Hepatocyte (in vitro differentiated cells): ENCODE measurements around the gene FBXW2. TPM values are rescaled to one million over a fixed set of nuclear protein-coding genes. Genes with fewer than 3 reads are reported as not detected.

ENCODE experiments used
- DNase-seq: peaks from one replicate; pipeline ENCODE4 v3.0.0-alpha.2; 2016; ENCODE audit warnings: low spot score
- H2AFZ ChIP-seq: fragments of 200-600 bp; sonication (generic); 2 replicates; pipeline ENCODE4 v1.6.0; 2016; ENCODE audit warnings: antibody characterized with exemption, mild to moderate bottlenecking
- H3K27ac ChIP-seq: fragments of 200-600 bp; sonication (generic); 2 replicates; pipeline ENCODE4 v1.5.1; 2016; ENCODE audit warnings: mild to moderate bottlenecking
- H3K27me3 ChIP-seq: fragments of 200-600 bp; sonication (generic); 2 replicates; pipeline ENCODE4 v1.6.1; 2016
- H3K36me3 ChIP-seq: fragments of 200-600 bp; sonication (generic); replicated peaks from 2 replicates; pipeline ENCODE4 v1.5.1; 2016; ENCODE audit warnings: low read depth; ENCODE audit not compliant: insufficient read depth
- H3K4me1 ChIP-seq: fragments of 200-600 bp; sonication (generic); 2 replicates; pipeline ENCODE4 v1.5.1; 2016; ENCODE audit warnings: mild to moderate bottlenecking, moderate library complexity; ENCODE audit not compliant: insufficient read depth
- H3K4me2 ChIP-seq: fragments of 200-600 bp; sonication (generic); 2 replicates; pipeline ENCODE4 v1.6.0; 2016
- H3K4me3 ChIP-seq: fragments of 200-600 bp; sonication (generic); 2 replicates; pipeline ENCODE4 v1.5.1; 2016; ENCODE audit warnings: mild to moderate bottlenecking
- H3K79me2 ChIP-seq: fragments of 200-600 bp; sonication (generic); 2 replicates; pipeline ENCODE4 v1.6.0; 2017; ENCODE audit warnings: mild to moderate bottlenecking
- H3K9me2 ChIP-seq: fragments of 200-600 bp; sonication (generic); replicated peaks from 2 replicates; pipeline ENCODE4 v1.6.0; 2017; ENCODE audit warnings: mild to moderate bottlenecking; ENCODE audit not compliant: insufficient read depth
- H3K9me3 ChIP-seq: fragments of 200-600 bp; sonication (generic); 2 replicates; pipeline ENCODE4 v1.5.1; 2016; ENCODE audit warnings: low read depth, mild to moderate bottlenecking
- H4K20me1 ChIP-seq: fragments of 200-600 bp; sonication (generic); 2 replicates; pipeline ENCODE4 v1.6.0; 2016; ENCODE audit warnings: mild to moderate bottlenecking; ENCODE audit not compliant: insufficient read depth, poor library complexity, severe bottlenecking
- EZH2 ChIP-seq: fragments of 200-600 bp; sonication (generic); IDR thresholded peaks from 2 replicates; pipeline ENCODE4 v1.6.1; 2016; ENCODE audit warnings: antibody characterized with exemption, mild to moderate bottlenecking, borderline replicate concordance
- EZH2phosphoT487 ChIP-seq: fragments of 200-600 bp; sonication (generic); IDR thresholded peaks from one replicate; pipeline ENCODE4 v1.6.1; 2018; ENCODE audit warnings: antibody characterized with exemption, mild to moderate bottlenecking, low read depth, moderate library complexity; ENCODE audit not compliant: unreplicated experiment, severe bottlenecking
- WGBS: methylation state at CpG from one replicate; pipeline ENCODE4 v1.1.6; 2016; ENCODE audit warnings: low lambda C conversion rate; ENCODE audit errors: missing lambda C conversion rate; 5-methylcytosine and 5-hydroxymethylcytosine counted together
- polyA plus RNA-seq: library from polyadenylated mRNA; unstranded; fragments of >200 nt; fragmentation: Nextera tagmentation; extraction: Ambion mirVana; gene quantifications from 2 replicates; pipeline ENCODE4 v1.2.1, GENCODE V29; 2016
- total RNA-seq: library from RNA; depleted of rRNA; stranded (reverse); fragments of >200 nt; gene quantifications from 2 replicates; pipeline ENCODE4 v1.2.3, GENCODE V29; 2014
- TF ChIP-seq, protein P1 (sequence below): fragments of 200-600 bp; sonication (generic); IDR thresholded peaks from 2 replicates; pipeline ENCODE4 v1.5.1; 2016; ENCODE audit warnings: antibody characterized with exemption, mild to moderate bottlenecking; ENCODE audit not compliant: poor library complexity

Gene FBXW2
- total and polyA plus RNA-seq, 2 experiments from 2014 or later = 34.6 to 52.0 TPM

- Histone ChIP-seq H3K79me2 (no peaks in the 10 kb centered on the region), H4K20me1 (no peaks in the 10 kb centered on the region)
Measured at GRCh38 chr9:120745278-120745677, 47.9 kb downstream of the FBXW2 start.

GRCh38 chr9:120742951-120743416 is 50.2 kb downstream of the FBXW2 start:
- Histone ChIP-seq H3K4me2 (no peak overlapping the region), H3K4me1 (no peaks in the 10 kb centered on the region), H3K9me3 (no peaks in the 10 kb centered on the region), H2AFZ (no peak overlapping the region), H4K20me1 (no peaks in the 10 kb centered on the region), H3K27me3 (no peaks in the 10 kb centered on the region), H3K27ac (no peak overlapping the region), H3K4me3 (no peak overlapping the region), H3K36me3 (no peaks in the 10 kb centered on the region), H3K79me2 (no peaks in the 10 kb centered on the region), H3K9me2 (no peaks in the 10 kb centered on the region)
- no peak for TF ChIP-seq EZH2phosphoT487
- TF ChIP-seq, protein P1, sequence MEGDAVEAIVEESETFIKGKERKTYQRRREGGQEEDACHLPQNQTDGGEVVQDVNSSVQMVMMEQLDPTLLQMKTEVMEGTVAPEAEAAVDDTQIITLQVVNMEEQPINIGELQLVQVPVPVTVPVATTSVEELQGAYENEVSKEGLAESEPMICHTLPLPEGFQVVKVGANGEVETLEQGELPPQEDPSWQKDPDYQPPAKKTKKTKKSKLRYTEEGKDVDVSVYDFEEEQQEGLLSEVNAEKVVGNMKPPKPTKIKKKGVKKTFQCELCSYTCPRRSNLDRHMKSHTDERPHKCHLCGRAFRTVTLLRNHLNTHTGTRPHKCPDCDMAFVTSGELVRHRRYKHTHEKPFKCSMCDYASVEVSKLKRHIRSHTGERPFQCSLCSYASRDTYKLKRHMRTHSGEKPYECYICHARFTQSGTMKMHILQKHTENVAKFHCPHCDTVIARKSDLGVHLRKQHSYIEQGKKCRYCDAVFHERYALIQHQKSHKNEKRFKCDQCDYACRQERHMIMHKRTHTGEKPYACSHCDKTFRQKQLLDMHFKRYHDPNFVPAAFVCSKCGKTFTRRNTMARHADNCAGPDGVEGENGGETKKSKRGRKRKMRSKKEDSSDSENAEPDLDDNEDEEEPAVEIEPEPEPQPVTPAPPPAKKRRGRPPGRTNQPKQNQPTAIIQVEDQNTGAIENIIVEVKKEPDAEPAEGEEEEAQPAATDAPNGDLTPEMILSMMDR = peak; percentile 56
- 81% methylated on average over 6 of the region's 6 CpGs for WGBS
- peak; percentile 47 for DNase-seq

More at GRCh38 chr9:120745278-120745677, 47.9 kb downstream of the FBXW2 start:
- Histone ChIP-seq H3K27me3 (no peaks in the 10 kb centered on the region), H3K36me3 (no peaks in the 10 kb centered on the region), H3K4me1 (no peaks in the 10 kb centered on the region), H3K4me3 (no peak overlapping the region), H3K4me2 (no peak overlapping the region), H3K27ac (no peak overlapping the region), H3K9me3 (no peaks in the 10 kb centered on the region), H3K9me2 (no peaks in the 10 kb centered on the region), H2AFZ (no peak overlapping the region)
- no peak for TF ChIP-seq EZH2phosphoT487
- TF ChIP-seq, protein P1 = no peak
- TF ChIP-seq EZH2 = no peak
- no peak for DNase-seq
- 96% methylated on average over 6 of the region's 6 CpGs for WGBS

DNA sequence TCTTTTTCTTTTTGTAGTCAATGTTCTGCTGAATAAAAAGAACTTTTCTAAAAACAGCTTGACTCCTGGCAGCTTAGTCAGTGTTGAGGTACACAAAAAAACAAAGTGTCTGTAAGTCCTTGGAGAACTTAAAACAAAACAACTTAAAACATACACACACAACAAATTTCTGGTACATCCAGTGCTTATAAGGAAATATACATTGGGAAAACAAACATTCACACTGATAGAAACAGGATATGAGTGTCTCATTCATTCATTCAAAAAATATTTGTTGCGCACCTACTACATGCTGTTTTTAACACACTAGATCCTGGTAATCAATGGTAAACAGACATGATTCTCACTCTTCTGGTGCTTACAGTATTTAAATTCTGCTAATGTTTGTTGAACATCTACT is 51.5 kb downstream of the FBXW2 start:
- H2AFZ ChIP-seq = no peak overlapping the region
- H3K4me1 ChIP-seq = no peaks in the 10 kb centered on the region
- no peak overlapping the region for H3K27ac ChIP-seq
- DNase-seq = no peak
- no peaks in the 10 kb centered on the region for H4K20me1 ChIP-seq
- no peak overlapping the region for H3K4me2 ChIP-seq
- TF ChIP-seq EZH2phosphoT487 (no peak), EZH2 (no peak)
- TF ChIP-seq, protein P1 = no peak
- no peak overlapping the region for H3K4me3 ChIP-seq
- H3K27me3 ChIP-seq = no peaks in the 10 kb centered on the region
- H3K36me3 ChIP-seq = no peaks in the 10 kb centered on the region
- no peaks in the 10 kb centered on the region for H3K9me3 ChIP-seq
- H3K79me2 ChIP-seq = no peaks in the 10 kb centered on the region
- 93% methylated on average over 1 of the region's 1 CpG for WGBS
- H3K9me2 ChIP-seq = no peaks in the 10 kb centered on the region

DNA sequence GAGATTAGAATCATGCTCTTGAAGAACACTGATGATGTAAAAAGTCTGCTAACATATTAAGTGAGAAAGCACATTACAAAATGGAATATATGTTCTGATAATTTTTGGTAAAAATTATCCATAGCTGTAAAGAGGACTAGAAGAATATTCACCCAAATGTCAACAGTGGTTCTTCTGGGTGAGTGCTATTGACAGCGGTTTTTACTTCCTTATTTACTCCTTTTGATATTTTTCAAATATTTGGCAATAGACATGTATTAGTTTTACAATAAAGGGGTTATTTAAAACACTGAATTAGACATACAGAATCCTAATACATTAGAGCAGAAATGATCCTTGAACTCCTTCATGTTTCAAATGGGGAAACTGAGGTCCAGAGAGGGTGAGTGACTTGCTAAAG is 52.0 kb downstream of the FBXW2 start:
- TF ChIP-seq, protein P1 = no peak
- TF ChIP-seq EZH2phosphoT487 = no peak
- Histone ChIP-seq H3K36me3 (no peaks in the 10 kb centered on the region), H3K9me2 (no peaks in the 10 kb centered on the region), H3K9me3 (no peaks in the 10 kb centered on the region), H3K79me2 (no peaks in the 10 kb centered on the region), H3K27me3 (no peaks in the 10 kb centered on the region), H3K4me1 (no peaks in the 10 kb centered on the region), H4K20me1 (no peaks in the 10 kb centered on the region), H3K4me3 (no peak overlapping the region), H3K4me2 (no peak overlapping the region), H3K27ac (no peak overlapping the region), H2AFZ (no peak overlapping the region)
- 71% methylated on average over 1 of the region's 1 CpG for WGBS
- no peak for DNase-seq
